Thyroid gland (tissue), 4 donors: ENCODE data around the gene TSHZ1.

ENCODE experiments used
- POLR2A ChIP-seq, 2 donors: fragments of 450-650 bp; IDR thresholded peaks; one replicate each; pipeline ENCODE4 v1.6.1; 2017; ENCODE audit warnings: antibody characterized with exemption in 2 of 2, mild to moderate bottlenecking in 2 of 2, moderate library complexity in 1 of 2
- TF ChIP-seq, protein P1 (sequence below), 6 experiments: fragments of 200-600 bp in 3 of 6; fragments of 450-650 bp in 3 of 6; sonication (generic) in 3 of 6; IDR thresholded peaks; one replicate each; pipeline ENCODE4 v1.5.1; 2016 to 2019; ENCODE audit warnings: antibody characterized with exemption in 6 of 6, mild to moderate bottlenecking in 2 of 6, inconsistent platforms in 1 of 6, moderate library complexity in 1 of 6

DNA sequence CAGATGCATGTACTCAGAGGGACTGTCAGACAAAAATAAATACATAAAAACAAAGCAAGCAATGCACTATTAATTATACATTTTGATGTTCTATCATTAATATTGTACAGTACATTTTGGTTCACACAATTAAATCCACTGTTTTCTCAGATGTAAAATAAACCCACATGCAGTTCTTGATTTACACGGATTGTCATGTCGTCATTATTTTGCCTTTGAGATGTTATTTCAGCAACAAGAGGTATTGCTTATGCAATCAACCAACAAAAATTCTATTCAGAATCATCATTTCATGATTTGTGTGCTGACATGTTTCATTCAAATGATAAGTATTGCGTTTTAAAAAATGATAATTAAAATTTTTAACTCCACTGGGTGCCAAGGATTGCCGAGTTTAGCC lies 79.2 kb downstream of the TSHZ1 start:
- no peak for TF ChIP-seq POLR2A (IDR thresholded peaks at IDR 0.05)
- TF ChIP-seq, protein P1, sequence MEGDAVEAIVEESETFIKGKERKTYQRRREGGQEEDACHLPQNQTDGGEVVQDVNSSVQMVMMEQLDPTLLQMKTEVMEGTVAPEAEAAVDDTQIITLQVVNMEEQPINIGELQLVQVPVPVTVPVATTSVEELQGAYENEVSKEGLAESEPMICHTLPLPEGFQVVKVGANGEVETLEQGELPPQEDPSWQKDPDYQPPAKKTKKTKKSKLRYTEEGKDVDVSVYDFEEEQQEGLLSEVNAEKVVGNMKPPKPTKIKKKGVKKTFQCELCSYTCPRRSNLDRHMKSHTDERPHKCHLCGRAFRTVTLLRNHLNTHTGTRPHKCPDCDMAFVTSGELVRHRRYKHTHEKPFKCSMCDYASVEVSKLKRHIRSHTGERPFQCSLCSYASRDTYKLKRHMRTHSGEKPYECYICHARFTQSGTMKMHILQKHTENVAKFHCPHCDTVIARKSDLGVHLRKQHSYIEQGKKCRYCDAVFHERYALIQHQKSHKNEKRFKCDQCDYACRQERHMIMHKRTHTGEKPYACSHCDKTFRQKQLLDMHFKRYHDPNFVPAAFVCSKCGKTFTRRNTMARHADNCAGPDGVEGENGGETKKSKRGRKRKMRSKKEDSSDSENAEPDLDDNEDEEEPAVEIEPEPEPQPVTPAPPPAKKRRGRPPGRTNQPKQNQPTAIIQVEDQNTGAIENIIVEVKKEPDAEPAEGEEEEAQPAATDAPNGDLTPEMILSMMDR (IDR thresholded peaks at IDR 0.05) = no peak
